ENCODE data around the gene ALS2CL. TPM values are rescaled to one million over a fixed set of nuclear protein-coding genes. Genes with fewer than 3 reads are reported as not detected.

The ALS2CL gene
- total RNA-seq, 1 donor from 2014 or later: 49.0 TPM

GRCh38 chr3:46695962-46696894, 2.7 kb upstream of the ALS2CL start:
- Histone ChIP-seq H3K9me3 (no peaks in the 10 kb centered on the region), H3K4me3 (no peak overlapping the region), H3K27ac (peak overlapping the region; percentile 83 to 93), H3K27me3 (no peaks in the 10 kb centered on the region), H3K4me1 (peaks cover 28 to 57% of the 10 kb centered on the region in 2 donors), H3K36me3 (no peaks in the 10 kb centered on the region)
- peak in 1 of 2 donors; percentile 77 for DNase-seq (ENCODE audit: low spot score in 2 of 2)
- peak in 1 of 3 experiments; percentile 22 for TF ChIP-seq CTCF (IDR thresholded peaks at IDR 0.05)
- intact Hi-C loops (cut with DNase I): no loop called here

- Histone ChIP-seq H3K4me1 (peaks cover 25 to 56% of the 10 kb centered on the region in 2 donors), H3K27ac (peak overlapping the region; percentile 83 to 93), H3K9me3 (no peaks in the 10 kb centered on the region), H3K36me3 (no peaks in the 10 kb centered on the region), H3K4me3 (no peak overlapping the region), H3K27me3 (no peaks in the 10 kb centered on the region)
- DNase-seq (ENCODE audit: low spot score in 2 of 2): peak; percentile 64 to 80
- intact Hi-C loops (cut with DNase I): no loop called here
- TF ChIP-seq CTCF (IDR thresholded peaks at IDR 0.05): peak in 1 of 3 experiments; percentile 16
Measured at GRCh38 chr3:46695177-46695961, 1.9 kb upstream of the ALS2CL start.

- Histone ChIP-seq H3K4me1 (peaks cover 21 to 52% of the 10 kb centered on the region in 2 donors), H3K27me3 (no peaks in the 10 kb centered on the region), H3K27ac (peak overlapping the region; percentile 83 to 93), H3K9me3 (no peaks in the 10 kb centered on the region), H3K36me3 (no peaks in the 10 kb centered on the region), H3K4me3 (peak overlapping the region in 1 of 2 donors; percentile 89)
- no peak for DNase-seq (ENCODE audit: low spot score in 2 of 2)
- intact Hi-C loops (cut with DNase I): no loop called here
- TF ChIP-seq CTCF (IDR thresholded peaks at IDR 0.05): no peak
Measured at GRCh38 chr3:46694520-46694919, 1.0 kb upstream of the ALS2CL start.

GRCh38 chr3:46693892-46694226, 380 bp upstream of the ALS2CL start:
- intact Hi-C loops (cut with DNase I): no loop called here
- H3K4me1 ChIP-seq: peaks cover 21 to 52% of the 10 kb centered on the region in 2 donors
- H3K36me3 ChIP-seq: no peaks in the 10 kb centered on the region
- TF ChIP-seq CTCF (IDR thresholded peaks at IDR 0.05): no peak
- peak overlapping the region; percentile 83 to 93 for H3K27ac ChIP-seq
- no peaks in the 10 kb centered on the region for H3K9me3 ChIP-seq
- no peak for DNase-seq (ENCODE audit: low spot score in 2 of 2)
- H3K4me3 ChIP-seq: peak overlapping the region; percentile 74 to 89
- no peaks in the 10 kb centered on the region for H3K27me3 ChIP-seq

GRCh38 chr3:46692566-46692990, 901 bp downstream of the ALS2CL start:
- Histone ChIP-seq H3K4me3 (peak overlapping the region; percentile 74 to 89), H3K27me3 (no peaks in the 10 kb centered on the region), H3K36me3 (peaks cover 3 to 9% of the 10 kb centered on the region in 2 donors), H3K27ac (peak overlapping the region; percentile 83 to 93), H3K9me3 (no peaks in the 10 kb centered on the region), H3K4me1 (peaks cover 21 to 52% of the 10 kb centered on the region in 2 donors)
- DNase-seq (ENCODE audit: low spot score in 2 of 2): peak in 1 of 2 donors; percentile 69
- intact Hi-C loops (cut with DNase I): no loop called here
- no peak for TF ChIP-seq CTCF (IDR thresholded peaks at IDR 0.05)

Measured in ascending aorta (tissue), 2 donors.